MM.1S (cell line): ENCODE results near the gene C19orf73.

Experiments
- DNase-seq: peaks from one replicate; pipeline ENCODE4 v3.0.0-alpha.2; 2015
- H2AFZ ChIP-seq: fragments of 300-600 bp; sonication (generic); 2 replicates; pipeline ENCODE4 v1.6.0; 2016; ENCODE audit warnings: antibody characterized with exemption, low read length
- H3F3A ChIP-seq: fragments of 300-600 bp; sonication (generic); 2 replicates; pipeline ENCODE4 v1.6.1; 2016; ENCODE audit warnings: mild to moderate bottlenecking, antibody characterized with exemption, low read length, moderate library complexity, mixed read lengths; ENCODE audit not compliant: insufficient read depth
- H3K27ac ChIP-seq: fragments of 300-600 bp; sonication (generic); 2 replicates; pipeline ENCODE4 v1.5.1; 2016; ENCODE audit warnings: mild to moderate bottlenecking, low read length
- H3K27me3 ChIP-seq: fragments of 300-600 bp; sonication (generic); replicated peaks from 2 replicates; pipeline ENCODE4 v1.6.0; 2016; ENCODE audit warnings: low read length; ENCODE audit not compliant: insufficient read depth
- H3K36me3 ChIP-seq: fragments of 300-600 bp; sonication (generic); replicated peaks from 2 replicates; pipeline ENCODE4 v1.6.1; 2016; ENCODE audit warnings: mild to moderate bottlenecking, low read length, mixed read lengths; ENCODE audit not compliant: insufficient read depth
- H3K4me1 ChIP-seq: fragments of 300-600 bp; sonication (generic); 2 replicates; pipeline ENCODE4 v1.6.1; 2016; ENCODE audit warnings: low read length, mixed read lengths
- H3K4me2 ChIP-seq: fragments of 300-600 bp; sonication (generic); 2 replicates; pipeline ENCODE4 v1.6.0; 2016; ENCODE audit warnings: low read depth, low read length
- H3K4me3 ChIP-seq: fragments of 300-600 bp; sonication (generic); 2 replicates; pipeline ENCODE4 v1.5.1; 2016; ENCODE audit warnings: low read length, mixed read lengths
- H3K79me2 ChIP-seq: fragments of 300-600 bp; sonication (generic); 2 replicates; pipeline ENCODE4 v1.6.1; 2016; ENCODE audit warnings: mixed run types, low read length, mixed read lengths
- H3K9ac ChIP-seq: fragments of 300-600 bp; sonication (generic); 2 replicates; pipeline ENCODE4 v1.6.1; 2016; ENCODE audit warnings: low read length, mixed read lengths
- H3K9me2 ChIP-seq: fragments of 300-600 bp; sonication (generic); replicated peaks from 2 replicates; pipeline ENCODE4 v1.6.1; 2016; ENCODE audit warnings: mild to moderate bottlenecking, low read length, mixed read lengths; ENCODE audit not compliant: insufficient read depth
- H3K9me3 ChIP-seq: fragments of 300-600 bp; sonication (generic); replicated peaks from 2 replicates; pipeline ENCODE4 v1.6.1; 2016; ENCODE audit warnings: mild to moderate bottlenecking, low read length, mixed read lengths; ENCODE audit not compliant: insufficient read depth
- H4K20me1 ChIP-seq: fragments of 300-600 bp; sonication (generic); 2 replicates; pipeline ENCODE4 v1.6.1; 2016; ENCODE audit warnings: mild to moderate bottlenecking, low read length, moderate library complexity, mixed read lengths; ENCODE audit not compliant: insufficient read depth
- EZH2 ChIP-seq: fragments of 300-600 bp; sonication (generic); optimal IDR thresholded peaks from 2 replicates; pipeline ENCODE3; 2017; ENCODE audit warnings: low read depth, mild to moderate bottlenecking, antibody characterized with exemption, low read length, mixed read lengths
- EZH2phosphoT487 ChIP-seq: fragments of 300-600 bp; sonication (generic); IDR thresholded peaks from 2 replicates; pipeline ENCODE4 v1.6.1; 2018; ENCODE audit warnings: antibody characterized with exemption, low read length
- TF ChIP-seq, protein P1 (sequence below): fragments of 300-600 bp; sonication (generic); IDR thresholded peaks from 2 replicates; pipeline ENCODE4 v1.5.1; 2016; ENCODE audit warnings: antibody characterized with exemption, low read length, mixed read lengths

The C19orf73 gene

DNA sequence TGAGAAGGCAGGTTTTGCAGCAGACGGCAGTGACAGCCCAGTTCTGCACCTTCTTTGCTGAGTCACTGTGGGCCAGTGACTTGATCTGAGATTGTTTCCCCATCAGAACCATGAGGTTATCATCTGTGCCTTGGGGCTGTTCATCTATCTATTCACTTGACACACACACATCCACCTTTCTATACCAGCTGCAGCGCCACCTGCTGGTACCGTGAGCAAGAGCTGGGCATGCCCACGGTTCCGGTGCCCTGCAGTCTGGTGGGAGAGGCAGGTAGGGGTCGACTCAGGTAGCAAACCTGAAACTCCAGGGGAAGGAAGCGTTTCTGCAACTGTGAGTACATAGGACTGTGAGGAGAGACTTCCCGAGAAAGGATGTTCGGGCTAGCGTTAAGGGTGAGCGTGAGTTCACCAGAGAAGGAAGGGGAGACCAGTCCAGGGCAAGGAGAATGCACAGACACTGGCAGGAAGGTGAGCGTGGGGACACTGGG, 12.3 kb downstream of the C19orf73 start:
- Histone ChIP-seq H3K9ac (no peak overlapping the region), H3K4me1 (no peaks in the 10 kb centered on the region), H3K36me3 (peaks cover 6% of the 10 kb centered on the region), H3K4me2 (no peak overlapping the region), H3K4me3 (no peak overlapping the region), H2AFZ (no peak overlapping the region), H4K20me1 (no peaks in the 10 kb centered on the region), H3K9me3 (no peaks in the 10 kb centered on the region), H3F3A (peaks cover 16% of the 10 kb centered on the region; the same call in 1 of the 2 replicates), H3K9me2 (no peaks in the 10 kb centered on the region), H3K27me3 (no peaks in the 10 kb centered on the region), H3K79me2 (peaks cover 7% of the 10 kb centered on the region), H3K27ac (no peak overlapping the region)
- no peak for TF ChIP-seq EZH2phosphoT487
- TF ChIP-seq EZH2 = no peak
- TF ChIP-seq, protein P1, sequence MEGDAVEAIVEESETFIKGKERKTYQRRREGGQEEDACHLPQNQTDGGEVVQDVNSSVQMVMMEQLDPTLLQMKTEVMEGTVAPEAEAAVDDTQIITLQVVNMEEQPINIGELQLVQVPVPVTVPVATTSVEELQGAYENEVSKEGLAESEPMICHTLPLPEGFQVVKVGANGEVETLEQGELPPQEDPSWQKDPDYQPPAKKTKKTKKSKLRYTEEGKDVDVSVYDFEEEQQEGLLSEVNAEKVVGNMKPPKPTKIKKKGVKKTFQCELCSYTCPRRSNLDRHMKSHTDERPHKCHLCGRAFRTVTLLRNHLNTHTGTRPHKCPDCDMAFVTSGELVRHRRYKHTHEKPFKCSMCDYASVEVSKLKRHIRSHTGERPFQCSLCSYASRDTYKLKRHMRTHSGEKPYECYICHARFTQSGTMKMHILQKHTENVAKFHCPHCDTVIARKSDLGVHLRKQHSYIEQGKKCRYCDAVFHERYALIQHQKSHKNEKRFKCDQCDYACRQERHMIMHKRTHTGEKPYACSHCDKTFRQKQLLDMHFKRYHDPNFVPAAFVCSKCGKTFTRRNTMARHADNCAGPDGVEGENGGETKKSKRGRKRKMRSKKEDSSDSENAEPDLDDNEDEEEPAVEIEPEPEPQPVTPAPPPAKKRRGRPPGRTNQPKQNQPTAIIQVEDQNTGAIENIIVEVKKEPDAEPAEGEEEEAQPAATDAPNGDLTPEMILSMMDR = peak; percentile 78
- peak; percentile 50 for DNase-seq

DNA sequence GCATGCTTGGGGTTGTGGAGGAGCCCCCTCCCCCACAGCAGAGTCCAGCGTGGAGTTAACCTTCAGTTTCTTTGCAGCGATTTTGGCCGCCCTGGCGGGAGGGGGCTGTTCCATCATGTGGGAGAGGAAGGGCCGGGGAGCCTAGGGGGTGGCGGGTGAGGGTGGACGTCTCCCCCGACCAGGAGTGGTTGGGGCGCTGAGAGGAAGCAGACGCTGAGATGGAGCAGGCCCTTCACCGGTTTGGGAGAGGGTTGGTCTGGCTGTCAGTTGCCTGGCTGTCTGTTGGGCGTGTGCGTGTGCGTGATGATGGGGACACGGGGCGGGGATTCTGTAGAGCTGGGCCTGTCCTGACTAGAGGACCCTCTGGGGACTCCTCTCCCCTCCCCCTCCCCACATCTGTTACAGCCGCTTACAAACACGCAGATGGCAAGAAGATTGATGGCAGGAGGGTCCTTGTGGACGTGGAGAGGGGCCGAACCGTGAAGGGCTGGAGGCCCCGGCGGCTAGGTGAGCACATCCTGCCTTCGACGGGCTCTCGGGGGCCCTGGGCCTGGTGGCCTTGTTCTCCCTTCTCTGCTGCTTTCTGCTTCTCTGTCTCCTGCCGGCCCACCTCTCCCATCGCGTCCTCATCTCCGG, 14.6 kb downstream of the C19orf73 start:
- Histone ChIP-seq H3K27me3 (no peaks in the 10 kb centered on the region), H2AFZ (no peak overlapping the region), H3K9me2 (no peaks in the 10 kb centered on the region), H3F3A (peaks cover 16% of the 10 kb centered on the region; the same call in 1 of the 2 replicates), H3K36me3 (peaks cover 6% of the 10 kb centered on the region), H3K4me2 (no peak overlapping the region), H3K4me3 (no peak overlapping the region), H3K4me1 (no peaks in the 10 kb centered on the region), H3K9me3 (no peaks in the 10 kb centered on the region), H3K79me2 (peaks cover 20% of the 10 kb centered on the region), H3K27ac (no peak overlapping the region), H4K20me1 (no peaks in the 10 kb centered on the region; the same call in 1 of the 2 replicates), H3K9ac (no peak overlapping the region)
- TF ChIP-seq EZH2phosphoT487 (no peak), EZH2 (no peak)
- TF ChIP-seq, protein P1 = no peak
- no peak for DNase-seq

DNA sequence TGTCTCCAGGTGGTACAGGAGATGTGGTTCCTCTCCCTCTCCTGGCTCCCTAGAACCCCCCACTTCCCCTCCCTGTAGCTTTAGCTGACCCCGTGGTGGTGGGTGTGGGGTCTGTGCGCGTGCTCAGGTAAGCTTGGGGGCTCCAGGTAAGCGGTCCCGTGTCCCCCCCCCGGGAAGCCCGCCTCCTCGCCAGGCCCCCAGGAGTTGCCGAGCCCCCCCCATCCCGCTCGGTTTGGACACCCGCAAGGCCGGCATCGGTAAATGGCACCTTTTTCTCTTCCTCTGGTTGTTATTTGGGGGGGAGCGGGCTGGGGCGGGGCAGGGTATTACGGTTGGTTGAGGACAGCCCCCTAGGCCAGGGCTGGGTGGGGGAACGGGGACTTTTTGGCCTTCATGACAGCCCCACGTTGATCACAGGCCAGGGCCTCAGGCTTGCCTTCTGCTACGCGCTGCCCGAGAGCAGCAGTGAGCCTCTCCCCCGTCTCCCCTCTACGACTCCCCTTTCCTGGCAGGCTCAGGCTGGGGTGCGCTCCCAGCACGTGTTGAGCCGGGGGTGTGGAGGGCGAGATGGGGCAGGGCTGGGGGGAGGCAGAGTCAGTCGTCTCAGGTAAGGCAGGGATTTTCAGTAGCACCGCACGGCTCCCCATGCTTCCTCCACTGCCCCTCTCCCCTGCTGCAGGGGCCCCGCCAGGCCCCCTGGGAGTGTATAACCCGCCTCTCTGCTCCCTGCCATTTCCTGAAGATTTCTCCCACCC, 15.4 kb downstream of the C19orf73 start:
- TF ChIP-seq EZH2phosphoT487 (no peak), EZH2 (no peak)
- TF ChIP-seq, protein P1 = no peak
- Histone ChIP-seq H2AFZ (no peak overlapping the region), H3K36me3 (peaks cover 12% of the 10 kb centered on the region), H3K79me2 (peaks cover 28% of the 10 kb centered on the region), H4K20me1 (no peaks in the 10 kb centered on the region; the same call in 1 of the 2 replicates), H3K27me3 (no peaks in the 10 kb centered on the region), H3F3A (peaks cover 9% of the 10 kb centered on the region; the same call in 1 of the 2 replicates), H3K9me3 (no peaks in the 10 kb centered on the region), H3K4me3 (no peak overlapping the region), H3K4me1 (no peaks in the 10 kb centered on the region), H3K27ac (no peak overlapping the region), H3K9ac (no peak overlapping the region), H3K9me2 (no peaks in the 10 kb centered on the region), H3K4me2 (no peak overlapping the region)
- no peak for DNase-seq
